Panc1 (cell line): Measurements from ENCODE around the gene PRDX1. TPM values are rescaled to one million over a fixed set of nuclear protein-coding genes. Genes with fewer than 3 reads are reported as not detected.

ENCODE experiments used
- ATAC-seq: fragments of 200-7000 bp; cut with Tn5 transposase; 2 replicates; pipeline ENCODE4 v1.9.1; 2020; ENCODE audit warnings: mild to moderate bottlenecking, moderate library complexity
- BruUV-seq: library from RNA; stranded (reverse); fragments of 400-500 nt; replicated peaks from 2 replicates; lab custom pipeline; 2021; lab: Mats Ljungman, UMichigan
- CTCF ChIA-PET: fragments of 300-600 bp; sonication (Branson Sonifier 250); formaldehyde crosslinking; loops from one replicate; lab custom pipeline; 2022; ENCODE audit warnings: antibody characterized with exemption; lab: Charles Lee
- POLR2A ChIA-PET: fragments of 300-600 bp; sonication (Branson Sonifier 250); formaldehyde crosslinking; loops from one replicate; lab custom pipeline; 2022; ENCODE audit warnings: antibody characterized with exemption; lab: Charles Lee
- DNase-seq: peaks from one replicate; pipeline ENCODE4 v3.0.0-alpha.2; 2010; ENCODE audit warnings: low read depth, low spot score
- H3K27ac ChIP-seq: 2 replicates; pipeline ENCODE4 v1.5.1; 2011; ENCODE audit warnings: mild to moderate bottlenecking, low read length, inconsistent platforms
- H3K27me3 ChIP-seq: fragments of 200-500 bp; sonication (Bioruptor generic); 2 replicates; pipeline ENCODE4 v1.6.0; 2014; ENCODE audit warnings: low read length, inconsistent platforms; ENCODE audit not compliant: control insufficient read depth, insufficient read depth
- H3K36me3 ChIP-seq: fragments of 200-500 bp; sonication (Bioruptor generic); 2 replicates; pipeline ENCODE4 v1.5.1; 2014; ENCODE audit warnings: inconsistent platforms, mild to moderate bottlenecking, low read length, moderate library complexity; ENCODE audit not compliant: control insufficient read depth, insufficient read depth
- H3K4me1 ChIP-seq: 2 replicates; pipeline ENCODE4 v1.5.1; 2011; ENCODE audit warnings: inconsistent platforms, mild to moderate bottlenecking, low read length, moderate library complexity; ENCODE audit not compliant: control insufficient read depth, insufficient read depth
- H3K4me3 ChIP-seq, 2 experiments: 2 replicates each; pipeline ENCODE4 v1.5.1; 2011 to 2012; ENCODE audit warnings: low read depth in 2 of 2, low read length in 2 of 2, mild to moderate bottlenecking in 2 of 2, inconsistent platforms in 1 of 2, moderate library complexity in 1 of 2
- H3K9me3 ChIP-seq: fragments of 200-500 bp; sonication (Bioruptor generic); 2 replicates; pipeline ENCODE4 v1.5.1; 2014; ENCODE audit warnings: low read depth, mild to moderate bottlenecking, inconsistent platforms, low read length, moderate library complexity; ENCODE audit not compliant: control insufficient read depth, insufficient read depth
- CTCF ChIP-seq: fragments of 450-650 bp; IDR thresholded peaks from 2 replicates; pipeline ENCODE4 v1.5.1; 2017; ENCODE audit warnings: mild to moderate bottlenecking
- POLR2AphosphoS5 ChIP-seq: IDR thresholded peaks from 2 replicates; pipeline ENCODE4 v1.6.1; 2012; ENCODE audit warnings: mild to moderate bottlenecking, low read depth, low read length, moderate library complexity
- REST ChIP-seq, 2 experiments: IDR thresholded peaks; 2 replicates each; pipeline ENCODE4 v1.6.1; 2011 to 2012; ENCODE audit warnings: low read depth in 2 of 2, control low read depth in 1 of 2, low read length in 1 of 2, mild to moderate bottlenecking in 1 of 2, moderate library complexity in 1 of 2; ENCODE audit not compliant: insufficient read depth in 1 of 2
- SIN3A ChIP-seq: IDR thresholded peaks from 2 replicates; pipeline ENCODE4 v1.6.1; 2012; ENCODE audit warnings: low read depth, mild to moderate bottlenecking, low read length, moderate library complexity, borderline replicate concordance; ENCODE audit not compliant: insufficient read depth
- TCF7L2 ChIP-seq: IDR thresholded peaks from 2 replicates; pipeline ENCODE4 v1.6.1; 2011; ENCODE audit warnings: mild to moderate bottlenecking, low read depth, low read length, inconsistent platforms
- in situ Hi-C: cut with HindIII; loops from 2 replicates; pipeline ENCODE4 v1.10.0; 2016; ENCODE audit warnings: low sequenced_read_pairs, low pct_unique_long_range_greater_than_20kb
- intact Hi-C: fragments of 100-400 bp; cut with micrococcal nuclease; formaldehyde crosslinking; loops from one replicate; pipeline ENCODE4 v1.10.0; 2022; ENCODE audit not compliant: unreplicated experiment
- total RNA-seq: library from RNA; stranded (reverse); gene quantifications from one replicate; pipeline ENCODE4 v1.2.1, GENCODE V29; 2021; ENCODE audit not compliant: unreplicated experiment

Gene PRDX1
- total RNA-seq, 1 experiment from 2014 or later: 719 TPM

DNA sequence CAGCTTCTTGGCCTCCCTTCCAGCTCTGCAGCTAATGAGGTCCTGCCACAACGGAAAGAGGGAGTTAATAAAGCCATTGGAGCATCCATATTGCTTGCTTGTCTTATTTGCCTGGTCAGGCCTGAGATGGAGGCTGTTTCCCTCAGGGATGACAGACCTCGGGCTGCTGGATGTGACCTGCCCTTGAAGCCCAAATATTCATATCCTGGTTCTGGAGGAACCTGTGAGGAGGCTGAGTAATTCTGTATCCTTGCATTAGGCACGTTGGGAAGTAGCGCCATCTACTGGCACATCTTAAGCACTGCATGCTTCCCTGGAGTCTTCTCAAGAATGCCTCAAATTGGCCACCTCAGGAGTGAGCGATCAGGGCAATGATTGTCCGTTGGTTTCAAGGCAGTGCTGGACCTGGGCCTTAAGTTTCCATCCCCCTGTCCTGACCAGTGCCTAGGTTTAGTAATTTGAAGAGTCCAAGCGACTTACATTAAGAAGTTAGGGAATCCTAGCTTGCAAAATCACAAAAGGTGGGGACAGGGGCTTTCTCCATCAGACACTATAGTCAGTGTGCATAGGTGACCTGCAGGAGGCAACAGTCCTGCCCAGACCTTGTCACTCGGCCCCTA is 48.4 kb upstream of the PRDX1 start:
- in situ Hi-C loops: no loop called here
- Histone ChIP-seq H3K27ac (no peak overlapping the region), H3K27me3 (no peaks in the 10 kb centered on the region), H3K9me3 (no peaks in the 10 kb centered on the region), H3K4me3 (no peak overlapping the region), H3K36me3 (peaks cover 15% of the 10 kb centered on the region), H3K4me1 (no peaks in the 10 kb centered on the region)
- BruUV-seq: no TSS peak
- intact Hi-C loops: loop anchor here (1.0 kb wide), 1 partner anchor 58 kb away; no protein-coding TSS in a partner anchor
- POLR2A ChIA-PET: no interaction called here
- CTCF ChIA-PET: interaction anchor here (1.0 to 1.5 kb wide), 3 partner anchors 8 to 57 kb away, joined by 3 to 8 read pairs (median 5); partner anchors contain the start of gene AKR1A1
- peak; percentile 92 for ATAC-seq
- DNase-seq: peak; percentile 81
- TF ChIP-seq REST (IDR thresholded peaks at IDR 0.05; ENCODE audit: insufficient read depth in 1 of 2, low read depth in 2 of 2, low read length in 1 of 2) (no peak), CTCF (peak; percentile 97)

- ATAC-seq: peak; percentile 50
- TF ChIP-seq POLR2AphosphoS5: no peak; the same call in 1 of the 2 replicates
- no peak for TF ChIP-seq SIN3A
- TF ChIP-seq TCF7L2: no peak
- TF ChIP-seq CTCF: no peak
- no peak for TF ChIP-seq REST (IDR thresholded peaks at IDR 0.05; ENCODE audit: insufficient read depth in 1 of 2, low read depth in 2 of 2, low read length in 1 of 2)
- Histone ChIP-seq H3K27ac (no peak overlapping the region), H3K36me3 (peaks cover 15% of the 10 kb centered on the region), H3K9me3 (no peaks in the 10 kb centered on the region), H3K4me3 (no peak overlapping the region), H3K27me3 (no peaks in the 10 kb centered on the region), H3K4me1 (no peaks in the 10 kb centered on the region)
- no TSS peak for BruUV-seq
- intact Hi-C loops: no loop called here
- in situ Hi-C loops: no loop called here
- no peak for DNase-seq
- ChIA-PET POLR2A (no interaction called here), CTCF (interaction anchor here (1.0 to 1.5 kb wide), 3 partner anchors 9 to 57 kb away, joined by 3 to 8 read pairs (median 5); partner anchors contain the start of gene AKR1A1)
Observed at GRCh38 chr1:45569571-45569961, 47.9 kb upstream of the PRDX1 start.
